ENCODE measurements around the gene CFAP61.
A peak's percentile ranks its signal among the peaks of the same experiment; 100 is the strongest.

CFAP61 gene

DNA sequence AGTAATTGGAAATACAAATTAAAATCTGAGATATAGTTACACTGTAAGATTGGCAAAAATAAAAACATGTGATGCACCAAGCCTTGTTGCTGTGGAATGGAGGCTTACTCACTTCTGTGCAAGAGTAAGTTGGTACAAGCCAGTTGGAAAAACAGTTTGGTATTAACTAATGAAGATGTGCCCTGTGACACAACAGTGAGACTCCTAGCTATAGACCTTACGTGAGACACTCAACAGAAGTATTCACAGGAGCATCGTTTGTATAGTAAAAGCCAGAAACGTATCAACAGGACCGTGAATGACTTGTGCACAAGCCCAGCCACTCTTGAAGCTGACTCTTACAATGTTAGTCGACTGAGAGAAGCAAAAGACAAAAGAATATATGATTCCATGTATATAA, 20.5 kb upstream of the CFAP61 start:
- DNase-seq: no peak

DNA sequence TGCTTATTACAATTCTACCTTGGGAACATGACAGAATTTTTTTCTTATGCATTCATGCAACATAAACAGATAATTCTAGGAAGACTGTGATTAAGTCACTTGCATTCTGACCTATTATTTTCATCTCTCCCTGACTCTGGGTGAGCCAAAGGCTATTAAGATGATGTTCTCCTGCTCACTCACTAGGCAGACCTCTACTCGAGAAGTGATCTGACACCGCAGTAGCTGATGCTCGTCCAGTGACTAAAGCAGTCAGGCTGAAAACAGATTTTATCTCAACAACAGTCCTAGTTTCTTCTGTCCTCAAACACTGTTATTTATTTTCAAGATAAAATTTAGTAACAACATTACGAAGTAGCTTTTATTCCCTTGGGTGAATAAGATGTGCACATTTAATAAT, 17.8 kb upstream of the CFAP61 start:
- no peak for DNase-seq

DNA sequence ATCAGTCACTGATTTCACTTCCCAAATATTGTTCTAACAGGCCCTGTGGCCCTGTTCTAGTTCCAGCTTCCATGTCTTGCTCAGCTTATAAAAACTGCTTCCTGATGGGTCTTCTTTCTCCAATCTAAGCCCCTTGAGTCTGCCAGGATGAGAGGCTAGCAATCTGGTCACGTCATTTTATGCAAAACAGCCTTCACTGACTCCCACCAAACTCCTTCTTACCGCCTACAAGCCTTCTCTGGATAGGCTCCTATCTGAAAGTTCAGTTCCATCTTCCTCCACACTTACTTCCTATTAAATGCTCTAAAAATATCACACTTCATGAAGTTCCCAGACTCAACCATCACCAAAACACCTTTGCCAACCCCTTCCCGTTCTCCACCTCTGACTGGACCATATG, 15.6 kb upstream of the CFAP61 start:
- DNase-seq: no peak

DNA sequence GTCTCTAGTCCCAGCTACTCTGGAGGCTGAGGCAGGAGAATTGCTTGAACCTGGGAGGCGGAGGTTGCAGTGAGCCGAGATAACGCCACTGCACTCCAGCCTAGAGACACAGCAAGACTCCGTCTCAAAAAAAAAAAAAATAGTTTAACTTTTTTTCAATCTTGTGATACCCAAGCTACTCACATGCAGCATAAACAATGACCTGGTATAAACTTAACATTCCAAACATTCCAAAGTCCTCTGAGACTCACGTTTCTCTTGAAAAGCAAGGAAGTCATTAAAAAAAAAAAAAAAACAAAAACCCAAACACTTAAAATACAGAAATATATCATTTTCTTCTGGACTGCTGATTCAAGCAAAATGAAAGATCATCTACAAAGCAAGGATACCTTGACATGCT, 14.4 kb upstream of the CFAP61 start:
- DNase-seq: peak; percentile 45

DNA sequence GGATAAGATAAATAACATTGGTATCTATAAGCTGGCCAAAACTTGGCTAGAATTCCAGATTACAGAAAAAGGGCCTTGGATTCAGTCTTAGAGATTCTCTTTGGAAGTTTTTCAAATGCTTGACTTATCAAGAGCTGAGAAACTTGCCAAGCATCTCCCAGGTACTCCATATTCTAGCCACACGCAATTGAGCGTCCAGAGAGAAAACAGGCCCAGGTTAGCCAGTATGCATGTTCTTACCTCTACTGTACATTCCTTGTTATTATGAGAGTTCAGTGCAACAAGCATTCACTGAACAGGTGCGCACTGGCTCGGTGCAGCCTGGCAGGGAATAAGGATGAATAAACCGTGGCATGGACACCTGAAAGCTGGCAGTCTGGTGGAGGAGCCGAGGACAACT, 13.7 kb upstream of the CFAP61 start:
- no peak for DNase-seq

DNA sequence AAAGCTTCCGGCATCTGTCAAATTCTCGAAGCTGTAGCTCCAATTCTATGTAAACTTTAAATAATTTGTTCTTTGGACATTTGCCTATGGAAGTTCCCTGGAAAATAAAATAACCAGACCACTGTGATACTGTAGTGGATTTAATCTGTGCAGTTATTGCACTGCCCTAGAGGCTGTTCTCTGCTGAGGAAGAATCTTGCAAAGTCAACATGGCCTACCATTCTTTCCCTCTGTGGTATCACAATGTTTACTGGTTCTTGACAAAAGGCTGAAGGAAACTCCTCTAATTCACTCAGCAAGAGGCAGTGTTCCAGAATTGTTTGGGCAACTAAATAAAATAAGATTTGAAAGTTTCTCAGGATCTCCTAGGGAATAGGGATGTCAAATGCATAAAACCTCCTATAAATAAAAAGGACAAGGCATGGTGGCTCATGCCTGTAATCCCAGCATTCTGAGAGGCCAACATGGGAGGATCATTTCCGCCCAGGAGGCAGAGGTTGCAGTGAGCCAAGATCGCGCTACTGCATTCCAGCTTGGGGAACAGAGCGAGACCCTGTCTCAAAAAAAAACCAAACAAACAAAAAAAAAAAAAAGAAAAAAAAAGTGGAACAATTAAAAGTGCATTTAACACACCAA, 12.5 kb upstream of the CFAP61 start:
- no peak for DNase-seq

DNA sequence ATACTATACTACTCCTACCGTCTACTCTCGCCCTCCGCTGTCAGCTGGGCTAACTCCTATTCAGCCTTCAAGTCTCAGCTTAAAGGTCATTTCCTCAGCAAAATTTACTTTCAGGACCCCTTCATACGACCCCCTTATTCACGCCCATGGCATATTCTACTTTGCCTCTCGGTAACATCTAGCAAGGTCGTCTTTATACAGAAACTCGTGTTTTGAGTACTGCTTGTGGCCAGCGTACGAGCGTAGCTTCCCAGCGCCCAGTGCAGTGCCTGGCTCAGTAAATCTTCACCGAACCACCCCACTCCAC, 612 bp upstream of the CFAP61 start:
- DNase-seq: no peak

DNA sequence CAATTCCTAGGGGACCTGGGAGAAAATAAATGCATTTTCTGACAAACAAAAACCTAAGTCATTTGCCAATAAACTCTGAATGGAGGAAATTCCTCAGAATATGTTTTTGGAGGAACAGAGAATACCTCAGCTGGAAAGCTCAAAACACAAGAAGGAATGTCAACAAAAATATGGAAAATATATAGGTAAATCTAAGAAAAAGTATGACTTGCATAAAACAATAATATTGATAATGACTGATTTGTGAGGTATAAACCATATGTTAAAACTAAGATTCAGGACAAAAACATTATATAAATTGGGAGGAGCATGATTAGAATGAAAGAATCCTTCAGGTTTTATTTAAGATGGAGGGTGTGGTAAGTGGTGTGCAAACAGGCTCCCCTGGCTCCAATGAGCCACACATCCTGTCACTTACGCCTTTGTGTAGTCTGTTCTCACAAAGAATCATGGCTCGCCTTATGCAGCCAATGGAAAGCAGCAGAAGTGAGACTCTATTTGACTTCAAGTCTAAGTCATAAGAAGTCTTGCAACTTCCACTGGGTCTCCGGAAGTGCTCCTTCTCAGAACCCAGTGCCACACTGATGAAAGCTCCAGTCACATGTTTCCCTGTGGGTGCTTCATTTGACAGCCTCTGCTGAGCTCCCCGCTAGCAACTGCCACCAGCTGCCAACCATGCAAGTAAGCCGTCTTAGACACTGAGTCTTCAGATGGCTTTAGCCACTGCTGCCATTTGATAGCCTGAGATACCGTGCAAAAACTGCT, 8.1 kb downstream of the CFAP61 start:
- DNase-seq: no peak

DNA sequence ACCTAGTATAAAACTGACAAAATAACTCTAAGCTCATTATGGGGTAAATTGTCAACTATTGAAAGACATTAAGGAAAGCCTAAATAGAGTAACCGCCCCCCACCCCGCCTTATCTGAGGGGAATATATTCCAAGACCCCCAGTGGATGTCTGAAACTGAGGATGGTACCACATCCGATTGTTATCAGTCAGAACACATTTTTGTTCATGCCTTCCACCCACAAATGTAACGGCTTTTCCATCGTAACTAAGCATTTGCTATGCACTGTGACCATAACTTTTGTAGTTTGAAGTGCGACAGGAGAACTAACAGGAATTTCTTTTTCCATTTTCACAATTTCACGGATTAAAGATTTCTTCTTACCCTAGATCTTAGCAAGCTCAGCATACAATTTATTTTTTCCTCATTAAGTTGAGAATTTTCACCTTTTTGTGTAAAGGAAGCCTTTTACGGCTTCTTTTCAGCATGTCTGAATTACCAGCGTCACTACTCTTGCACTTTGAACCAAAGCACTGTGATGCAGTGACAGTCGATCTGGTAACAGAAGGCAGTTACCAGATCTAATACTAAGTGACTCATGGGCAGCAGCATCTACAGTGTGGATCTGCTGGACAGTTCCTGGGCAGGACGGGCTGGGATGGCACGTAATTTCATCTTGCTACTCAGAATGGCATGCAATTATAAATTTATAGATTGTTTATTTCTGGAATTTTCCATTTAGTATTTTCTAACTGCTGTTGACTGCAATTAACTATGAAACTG, 11.8 kb downstream of the CFAP61 start:
- no peak for DNase-seq

DNA sequence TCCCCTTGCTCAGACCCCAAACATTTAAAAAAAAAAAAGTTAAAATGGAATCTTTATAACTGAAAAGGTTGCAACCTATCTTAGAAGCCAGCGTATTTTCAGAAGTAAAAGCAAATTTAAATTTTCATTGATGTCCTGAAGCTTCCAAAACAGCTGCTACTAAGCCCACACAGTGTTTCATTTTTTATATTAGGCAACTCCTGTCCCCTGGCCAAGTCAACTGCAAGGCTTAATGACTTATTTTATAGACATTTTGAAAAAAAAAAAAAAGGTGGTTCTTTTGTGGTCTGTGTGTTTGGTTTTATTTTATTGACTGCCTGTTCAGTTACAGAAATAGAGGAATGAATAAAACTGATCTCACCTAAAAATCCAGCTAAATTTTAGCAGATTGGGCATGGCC, 13.0 kb downstream of the CFAP61 start:
- DNase-seq: no peak

DNA sequence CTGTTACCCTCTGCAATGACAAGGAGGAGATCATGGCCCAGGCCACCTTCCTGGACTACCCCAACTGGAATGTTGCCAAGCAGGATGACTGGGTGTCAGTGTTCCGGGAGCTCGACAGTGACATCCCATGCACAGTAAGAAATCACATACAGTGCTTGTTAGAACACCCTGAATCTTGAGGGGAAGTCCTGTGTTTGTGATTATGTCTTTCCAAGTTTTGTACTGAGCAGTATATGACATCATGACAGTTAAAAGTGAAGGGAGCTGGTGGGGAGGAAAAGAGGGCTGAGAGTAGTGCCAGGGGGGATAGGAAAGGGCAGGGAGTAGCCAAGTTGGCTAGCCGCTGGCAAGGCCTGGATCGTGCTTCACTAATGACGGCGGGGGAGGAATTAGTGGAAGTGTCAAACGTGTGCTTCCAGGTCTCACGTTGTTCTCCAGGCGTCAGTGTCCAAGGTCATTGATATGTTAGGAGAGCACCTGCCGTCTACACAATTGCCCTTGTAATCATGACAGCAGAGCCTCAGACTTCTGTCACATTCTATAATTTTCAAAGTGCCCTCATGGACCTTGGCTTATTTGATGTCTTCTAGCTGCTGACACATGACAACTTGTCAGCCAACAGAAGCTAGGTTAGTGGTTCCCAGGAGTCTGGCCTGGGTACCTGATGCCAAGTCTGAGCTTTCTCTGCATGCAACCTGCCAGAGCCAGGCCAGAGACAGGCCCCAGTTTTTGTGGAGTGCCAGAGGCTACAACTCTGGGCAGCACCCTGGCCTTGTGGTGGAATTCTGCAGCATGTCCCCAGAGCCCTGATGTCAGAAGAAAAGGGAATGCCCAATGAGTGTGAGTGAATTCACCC, 18.8 kb downstream of the CFAP61 start:
- DNase-seq: no peak

DNA sequence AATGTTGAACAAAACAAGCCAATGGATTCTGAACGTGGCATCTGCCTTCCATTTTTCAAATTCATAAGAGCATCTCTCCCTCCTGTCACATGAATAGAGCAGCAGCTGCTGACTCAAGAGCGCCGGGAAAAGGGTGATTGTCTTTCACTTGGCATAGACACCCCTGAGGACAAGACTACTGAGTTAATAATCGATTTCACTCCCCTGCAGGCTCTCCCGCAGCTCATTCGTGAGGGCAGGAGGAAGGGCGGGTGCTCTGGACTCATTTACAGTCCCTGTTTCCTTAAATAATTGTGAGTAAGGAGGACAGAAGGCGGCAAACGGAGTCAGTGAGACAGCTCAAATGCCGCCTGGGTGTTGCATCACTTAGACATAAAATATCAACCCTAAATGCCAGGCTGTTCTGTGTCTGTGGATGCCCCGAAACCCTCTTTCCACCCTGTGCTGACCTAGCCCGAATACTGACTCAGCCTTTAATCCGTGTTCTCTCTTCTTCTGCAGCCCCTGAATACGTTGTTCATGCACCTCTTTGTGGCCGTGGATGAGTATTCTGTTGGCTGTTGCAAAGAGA, 21.6 kb downstream of the CFAP61 start:
- DNase-seq: no peak

DNA sequence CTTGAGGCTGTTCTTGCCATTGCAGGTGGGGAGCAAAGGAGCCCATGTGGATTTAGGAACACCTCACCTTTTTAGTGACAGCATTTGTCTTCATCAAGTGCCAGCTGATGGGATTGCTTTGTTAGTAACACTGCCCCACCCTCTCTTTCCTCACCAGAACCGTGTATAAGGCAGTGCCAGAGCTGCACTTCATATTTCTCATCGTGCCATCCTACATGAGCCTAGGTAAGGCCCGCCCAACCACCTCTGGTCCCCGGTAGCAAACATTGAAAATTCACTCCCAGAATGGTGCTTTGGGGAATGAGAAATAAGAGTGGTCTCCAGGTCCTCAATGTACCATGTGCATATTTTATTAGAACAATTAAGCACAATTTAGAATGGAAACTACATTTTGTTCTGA, 22.7 kb downstream of the CFAP61 start:
- DNase-seq: no peak

DNA sequence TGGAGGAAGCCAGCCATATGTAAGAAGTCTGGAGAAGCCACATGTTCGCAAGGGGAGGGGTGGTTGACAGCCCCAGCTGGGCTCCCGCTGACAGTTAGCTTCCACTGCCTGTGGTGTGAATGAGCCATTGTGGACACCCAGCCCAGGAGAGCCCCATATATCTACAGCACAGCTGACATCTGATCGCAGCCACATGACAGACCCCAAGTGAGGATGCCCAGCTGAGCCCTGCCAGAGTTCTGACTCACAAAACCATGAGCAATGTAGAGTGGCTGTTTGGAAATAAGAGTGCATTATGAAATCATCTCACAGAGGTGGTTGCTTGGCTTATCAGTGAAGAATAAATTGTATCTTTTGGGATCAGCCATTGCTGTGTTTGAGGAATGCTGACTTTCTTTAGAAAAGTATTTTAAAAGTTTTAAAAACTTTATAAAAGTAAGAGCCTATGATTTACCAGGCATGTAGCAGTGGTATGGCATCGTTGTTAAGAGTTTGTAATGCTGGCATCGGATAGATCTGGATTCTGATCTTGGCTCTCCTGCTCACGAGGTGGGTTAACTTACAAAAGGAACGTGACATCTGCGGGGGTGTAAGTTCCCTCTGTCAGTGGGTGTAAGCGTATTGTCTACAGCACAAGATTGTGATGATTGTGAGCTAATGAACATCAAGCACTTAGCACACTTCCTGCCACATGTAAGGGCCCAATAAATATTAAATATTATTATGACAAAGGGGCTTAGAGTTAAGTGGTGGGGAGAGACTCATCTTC, 24.1 kb downstream of the CFAP61 start:
- peak; percentile 89 for DNase-seq

DNA sequence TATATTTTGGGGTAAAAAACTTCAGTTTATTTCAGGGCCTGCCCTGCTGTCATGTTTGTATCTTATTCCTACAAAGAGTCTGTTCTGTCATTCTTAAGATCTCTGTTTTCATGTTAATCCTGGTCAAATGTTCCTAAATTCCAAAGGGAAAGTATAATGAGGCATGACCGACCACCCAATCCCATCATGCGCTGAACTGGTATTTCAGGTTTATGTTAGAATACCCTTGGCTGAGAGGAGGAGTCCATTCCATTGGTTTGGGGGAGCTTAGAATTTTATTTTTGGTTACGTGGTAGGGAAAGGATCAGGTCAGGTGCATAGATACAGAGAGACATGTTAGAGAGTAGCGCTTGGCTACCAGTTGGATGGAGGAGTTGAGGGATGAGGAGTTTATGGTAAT, 25.7 kb downstream of the CFAP61 start:
- no peak for DNase-seq

DNA sequence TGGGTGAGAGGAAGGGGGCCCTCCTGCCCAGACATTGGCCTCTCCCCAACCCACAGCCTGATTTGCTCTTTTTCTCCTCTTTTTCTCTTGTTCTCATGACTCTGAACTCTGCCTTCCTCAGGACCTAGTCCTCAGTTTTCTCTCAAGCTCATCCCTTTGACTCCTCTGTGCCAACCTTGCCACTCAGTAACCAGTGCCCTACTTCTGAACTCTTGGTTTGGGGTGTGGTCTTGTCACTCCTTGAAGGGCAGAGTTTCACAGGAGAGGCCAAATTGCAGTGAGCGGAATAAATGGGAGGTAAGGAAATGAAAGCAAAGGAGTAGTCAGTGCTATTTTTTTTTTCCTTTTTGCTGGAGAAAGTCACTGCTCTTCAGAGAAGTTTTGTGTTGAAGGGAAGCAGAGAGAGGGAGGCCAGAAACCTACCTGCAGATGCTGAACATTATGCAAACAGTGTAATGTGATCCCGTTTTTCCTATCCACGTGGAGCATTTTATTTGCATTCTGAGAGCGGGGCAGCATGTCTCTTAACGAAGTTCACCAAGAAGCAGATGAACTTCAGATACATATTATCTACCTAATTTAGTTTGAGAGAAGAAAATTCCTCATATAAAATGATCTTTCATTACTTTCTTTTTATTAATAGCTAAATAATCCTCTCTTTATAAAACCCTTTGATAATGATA, 26.9 kb downstream of the CFAP61 start:
- DNase-seq: no peak

DNA sequence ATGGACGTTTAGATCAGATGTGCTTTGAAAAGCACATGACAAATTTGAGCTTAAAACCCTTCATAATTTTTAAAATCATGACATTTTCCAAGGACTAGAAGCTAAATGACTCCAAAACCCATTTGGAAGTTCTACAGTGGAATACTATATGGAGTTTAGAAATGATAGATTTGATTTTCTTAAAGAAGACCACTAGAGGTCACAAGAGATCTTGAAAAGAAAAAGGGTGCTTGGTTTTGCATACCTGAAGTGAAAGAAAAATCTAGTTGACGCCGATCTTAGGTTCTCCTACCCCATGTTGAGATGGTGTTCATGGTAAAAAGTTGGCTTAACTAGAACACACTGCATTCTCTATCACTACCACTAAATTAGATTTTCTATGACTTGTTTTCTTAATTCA, 31.5 kb downstream of the CFAP61 start:
- DNase-seq: peak; percentile 34

DNA sequence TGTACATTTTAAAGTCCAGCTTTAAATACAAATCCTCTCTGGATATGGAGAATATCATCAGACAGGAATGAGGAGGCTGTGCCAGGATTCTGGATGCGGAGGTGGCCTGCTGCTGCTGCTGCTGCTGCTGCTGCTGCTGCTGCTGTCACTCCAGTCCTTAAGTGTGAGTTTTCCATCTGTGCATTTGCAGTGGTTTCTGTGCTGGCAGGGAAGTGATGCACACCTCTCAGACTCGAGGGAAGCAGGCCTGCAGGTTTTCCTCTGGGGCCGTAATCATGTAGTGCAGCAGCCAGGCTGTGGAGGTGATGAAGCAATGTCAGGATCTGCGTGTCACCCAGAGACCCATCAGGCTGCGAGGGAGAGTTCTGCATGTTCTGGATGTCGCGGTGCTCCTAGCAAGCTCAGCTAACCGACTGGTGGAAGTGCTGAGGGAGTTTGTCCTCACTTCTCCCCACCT, 32.0 kb downstream of the CFAP61 start:
- no peak for DNase-seq

DNA sequence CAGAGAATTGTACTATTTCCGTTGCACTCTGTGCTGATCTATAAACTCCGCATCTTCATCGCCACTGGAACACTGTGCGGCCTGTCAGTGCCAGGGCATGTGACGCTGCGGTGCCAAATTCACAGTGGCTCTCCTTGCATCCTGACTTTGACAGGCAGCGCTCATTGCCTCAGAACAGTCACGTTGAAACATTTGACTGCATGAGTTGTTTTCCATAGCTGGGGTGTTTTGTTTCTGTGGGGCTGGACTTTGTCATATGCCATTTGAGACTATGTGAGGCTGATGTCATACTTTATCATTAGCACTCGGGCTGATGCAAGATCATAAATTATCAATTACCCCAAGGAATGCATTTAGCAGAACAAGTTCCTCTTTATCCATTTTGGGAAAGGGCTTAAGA, 32.7 kb downstream of the CFAP61 start:
- no peak for DNase-seq

DNA sequence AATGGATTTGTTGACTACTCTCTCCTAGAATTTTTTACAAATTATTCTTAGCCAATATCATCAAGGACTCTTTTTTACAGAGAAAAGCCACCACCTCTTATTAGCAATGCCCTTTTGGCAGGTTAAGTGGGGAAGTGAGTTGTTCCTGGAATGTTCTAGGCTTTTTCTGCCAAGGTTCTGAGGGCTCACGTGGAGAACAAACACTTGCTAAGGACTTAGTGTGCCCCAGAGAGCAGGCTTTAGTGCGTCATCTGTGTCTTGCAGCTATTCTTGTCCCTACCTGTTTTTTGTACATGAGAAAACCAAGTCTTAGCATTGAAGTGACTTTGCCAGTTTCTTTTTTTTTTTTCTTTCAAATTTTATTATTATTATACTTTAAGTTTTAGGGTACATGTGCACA, 33.5 kb downstream of the CFAP61 start:
- DNase-seq: no peak

DNA sequence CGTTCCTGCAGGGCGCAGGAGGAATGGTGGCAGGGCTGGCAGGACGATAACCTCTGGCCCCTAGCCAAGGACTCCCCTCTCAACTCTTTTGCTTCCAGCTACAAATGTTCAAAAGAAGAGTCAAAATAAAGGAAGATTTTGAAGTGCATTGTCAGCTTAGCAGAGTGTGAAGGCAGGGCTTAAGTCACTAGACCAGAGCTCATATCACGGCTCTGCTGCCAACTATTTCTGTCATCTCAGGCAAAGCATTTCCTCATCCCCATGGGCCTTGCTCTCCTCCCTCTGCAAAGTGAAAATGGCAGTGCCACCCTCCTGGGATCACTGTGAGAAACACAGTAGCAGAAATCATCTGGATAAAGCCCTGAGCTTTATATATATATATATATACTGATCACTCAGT, 36.7 kb downstream of the CFAP61 start:
- no peak for DNase-seq
